ENCODE results near the gene RFX3.

RFX3 gene

GRCh38 chr9:3410461-3410860, 115.3 kb downstream of the RFX3 start:
- no peak for TF ChIP-seq ZNF274 (IDR thresholded peaks at IDR 0.05; ENCODE audit: low read depth, low read length)

GRCh38 chr9:3409453-3409852, 116.3 kb downstream of the RFX3 start:
- no peak for TF ChIP-seq ZNF274 (IDR thresholded peaks at IDR 0.05; ENCODE audit: low read depth, low read length)

More at GRCh38 chr9:3410461-3410860, 115.3 kb downstream of the RFX3 start:
- no peak overlapping the region for H3K4me3 ChIP-seq (ENCODE audit: low read length)

GRCh38 chr9:3403315-3403714, 122.5 kb downstream of the RFX3 start:
- no peak for TF ChIP-seq ZNF274 (IDR thresholded peaks at IDR 0.05; ENCODE audit: low read depth, low read length)
- no peak overlapping the region for H3K4me3 ChIP-seq (ENCODE audit: low read length)

More at GRCh38 chr9:3409453-3409852, 116.3 kb downstream of the RFX3 start:
- no peak overlapping the region for H3K4me3 ChIP-seq (ENCODE audit: low read length)

DNA sequence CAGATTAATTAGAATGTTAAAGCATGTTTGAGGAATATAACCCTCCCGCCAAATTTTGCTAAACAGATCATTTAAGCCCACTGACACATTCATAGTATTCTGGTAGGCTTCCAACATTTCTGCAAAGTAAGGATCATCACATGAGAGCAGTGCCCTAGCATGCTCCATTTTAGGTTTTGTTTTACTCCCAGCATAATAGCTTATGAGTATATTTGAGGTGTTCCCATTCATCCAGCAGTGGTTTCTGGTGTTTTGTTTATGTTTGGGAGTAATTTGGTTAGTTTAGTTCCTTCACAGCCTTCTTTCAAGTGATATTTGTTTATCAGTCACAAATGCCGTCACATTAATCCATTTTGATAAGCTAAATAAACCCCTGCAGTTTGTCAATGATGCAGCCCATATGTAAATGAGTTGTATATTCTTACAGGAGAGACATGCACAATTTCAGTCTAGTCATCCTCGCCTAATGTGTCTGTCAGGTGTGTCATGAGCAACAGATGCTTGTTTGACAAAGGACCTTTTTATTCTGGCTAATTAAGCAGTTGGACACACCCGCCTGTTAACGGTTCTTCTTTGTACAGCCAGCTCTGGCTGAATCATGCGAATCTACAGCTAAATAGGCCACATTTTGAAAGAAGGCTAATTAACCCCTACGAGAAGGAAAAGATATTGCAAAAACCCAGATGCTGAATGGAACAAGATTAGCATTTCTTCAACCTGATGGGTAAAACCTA, 124.4 kb downstream of the RFX3 start:
- H3K4me3 ChIP-seq (ENCODE audit: low read length), result no peak overlapping the region
- TF ChIP-seq ZNF274 (IDR thresholded peaks at IDR 0.05; ENCODE audit: low read depth, low read length), result no peak

GRCh38 chr9:3398232-3398648, 127.6 kb downstream of the RFX3 start:
- no peak for TF ChIP-seq ZNF274 (IDR thresholded peaks at IDR 0.05; ENCODE audit: low read depth, low read length)
- H3K4me3 ChIP-seq (ENCODE audit: low read length), result no peak overlapping the region

DNA sequence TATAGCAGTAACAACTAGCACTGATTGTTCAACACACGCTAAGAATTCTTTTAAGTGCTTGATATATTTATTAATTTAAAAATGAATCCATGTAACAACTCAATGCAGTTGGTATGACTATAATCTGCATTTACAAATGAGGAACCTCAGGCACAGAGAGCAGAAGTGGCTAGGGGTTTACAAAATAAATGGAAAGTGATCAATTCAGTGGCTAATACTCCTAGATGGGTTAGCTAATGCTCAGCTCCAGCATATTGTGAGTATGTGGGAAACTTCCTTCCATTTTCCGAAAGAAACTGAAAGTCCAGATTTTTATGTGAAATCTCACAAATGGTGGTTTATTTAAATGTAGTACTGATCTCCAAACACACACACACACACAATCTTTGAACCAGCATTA, 128.0 kb downstream of the RFX3 start:
- TF ChIP-seq ZNF274 (IDR thresholded peaks at IDR 0.05; ENCODE audit: low read depth, low read length), result no peak
- H3K4me3 ChIP-seq (ENCODE audit: low read length), result no peak overlapping the region

DNA sequence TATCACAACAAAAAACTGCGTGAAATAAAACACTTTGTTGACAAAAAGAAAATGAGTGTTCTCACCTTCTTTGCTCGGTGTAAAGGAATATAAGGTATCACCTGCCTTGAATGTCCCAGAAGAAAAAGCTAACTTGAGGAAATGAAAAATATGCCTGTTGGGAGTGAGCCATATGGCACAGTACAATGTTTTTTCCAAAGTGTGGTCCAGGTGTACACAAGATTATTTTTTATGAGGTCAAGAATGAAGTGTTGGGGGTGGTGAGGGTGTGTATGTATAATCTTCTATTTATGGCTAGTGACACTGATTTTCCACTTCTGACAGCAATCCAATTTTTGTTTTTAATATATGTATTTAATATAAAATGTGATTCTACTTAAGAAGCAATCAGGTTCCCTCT, 134.4 kb downstream of the RFX3 start:
- TF ChIP-seq ZNF274 (IDR thresholded peaks at IDR 0.05; ENCODE audit: low read depth, low read length), result no peak

DNA sequence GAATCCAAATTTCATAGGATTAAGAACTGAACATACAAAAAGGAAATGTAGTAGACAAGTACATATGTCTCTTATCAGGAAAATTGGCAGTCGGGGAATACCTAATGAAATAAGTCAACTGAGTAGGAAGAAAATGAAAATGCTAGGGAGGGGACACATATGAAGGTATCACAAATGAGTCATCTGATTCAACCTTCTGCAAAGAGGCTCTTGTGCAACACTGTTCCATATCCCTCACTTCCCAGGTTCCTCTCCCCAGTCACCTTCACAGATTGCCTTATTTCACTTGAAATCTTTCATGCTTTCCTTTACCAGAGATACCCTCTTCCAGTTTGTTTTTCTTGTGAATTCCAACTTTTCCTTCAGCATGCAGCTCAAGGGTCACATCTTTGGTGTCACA, 139.0 kb downstream of the RFX3 start:
- TF ChIP-seq ZNF274 (IDR thresholded peaks at IDR 0.05; ENCODE audit: low read depth, low read length), result no peak
- H3K4me3 ChIP-seq (ENCODE audit: low read length), result no peak overlapping the region

More for the DNA sequence above, 134.4 kb downstream of the RFX3 start:
- H3K4me3 ChIP-seq (ENCODE audit: low read length), result no peak overlapping the region

GRCh38 chr9:3385871-3386270, 139.9 kb downstream of the RFX3 start:
- H3K4me3 ChIP-seq (ENCODE audit: low read length), result no peak overlapping the region
- TF ChIP-seq ZNF274 (IDR thresholded peaks at IDR 0.05; ENCODE audit: low read depth, low read length), result no peak

DNA sequence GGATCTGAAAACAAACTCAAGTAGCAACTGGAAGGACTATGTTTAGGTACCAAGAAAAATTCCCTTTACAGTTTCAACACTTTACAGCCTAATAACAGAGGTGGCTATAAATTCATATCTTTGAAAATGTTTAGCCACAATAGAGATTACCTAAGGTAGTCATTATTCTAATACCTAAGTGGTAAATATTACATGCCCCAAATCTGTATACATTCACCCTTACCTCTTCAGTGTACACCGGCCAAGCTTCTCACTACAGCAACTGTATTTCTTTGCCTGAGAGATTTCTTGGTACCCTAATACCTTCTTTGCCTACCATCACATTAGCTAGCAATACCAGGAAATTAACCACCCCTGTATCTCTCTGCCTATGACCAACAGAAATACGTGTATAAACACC, 154.0 kb downstream of the RFX3 start:
- no peak for TF ChIP-seq ZNF274 (IDR thresholded peaks at IDR 0.05; ENCODE audit: low read depth, low read length)
- no peak overlapping the region for H3K4me3 ChIP-seq (ENCODE audit: low read length)

- no peak overlapping the region for H3K4me3 ChIP-seq (ENCODE audit: low read length)
- no peak for TF ChIP-seq ZNF274 (IDR thresholded peaks at IDR 0.05; ENCODE audit: low read depth, low read length)
These were observed 155.1 kb downstream of the RFX3 start for GRCh38 chr9:3370715-3371114.

DNA sequence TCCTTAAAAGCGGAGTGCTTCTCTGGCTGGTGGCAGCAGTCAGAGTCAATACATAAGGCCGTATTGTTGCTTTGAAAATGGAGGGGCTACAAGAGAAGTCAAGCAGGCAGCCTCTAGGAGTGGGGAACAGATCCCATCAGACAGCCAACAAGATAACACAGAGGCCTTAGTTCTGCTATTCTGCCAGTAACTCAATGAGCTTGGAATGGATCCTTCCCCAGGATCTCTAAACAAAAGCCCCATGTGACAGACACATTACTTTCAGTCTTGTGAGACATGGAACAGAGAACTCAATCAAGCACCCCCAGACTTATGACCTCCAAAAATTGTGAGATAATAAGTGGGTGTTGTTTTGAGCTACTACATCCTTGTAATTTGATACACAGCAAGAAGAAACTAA, 158.6 kb downstream of the RFX3 start:
- no peak for TF ChIP-seq ZNF274 (IDR thresholded peaks at IDR 0.05; ENCODE audit: low read depth, low read length)
- no peak overlapping the region for H3K4me3 ChIP-seq (ENCODE audit: low read length)

GRCh38 chr9:3361689-3362392, 164.0 kb downstream of the RFX3 start:
- TF ChIP-seq ZNF274 (IDR thresholded peaks at IDR 0.05; ENCODE audit: low read depth, low read length), result no peak
- no peak overlapping the region for H3K4me3 ChIP-seq (ENCODE audit: low read length)

DNA sequence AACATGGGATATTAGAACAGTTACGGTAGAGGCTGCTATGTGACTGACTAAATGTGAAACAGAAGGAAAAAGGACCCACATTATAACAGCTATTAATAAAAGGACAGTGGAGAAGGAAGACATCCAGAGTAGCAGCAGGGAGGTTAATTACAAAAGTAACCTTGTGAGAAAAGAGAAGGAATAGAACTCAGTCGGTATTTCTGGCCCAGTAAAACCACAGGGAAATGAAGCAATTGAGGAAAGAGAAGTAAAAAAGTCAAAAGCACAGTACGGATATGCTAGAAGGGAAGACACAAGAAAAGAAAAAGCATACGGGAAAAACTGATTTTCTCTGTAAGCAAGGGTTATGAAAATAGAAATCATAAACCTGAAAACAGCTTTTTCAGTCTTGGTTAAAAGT, 164.7 kb downstream of the RFX3 start:
- H3K4me3 ChIP-seq (ENCODE audit: low read length), result no peak overlapping the region
- TF ChIP-seq ZNF274 (IDR thresholded peaks at IDR 0.05; ENCODE audit: low read depth, low read length), result no peak

GRCh38 chr9:3360245-3360644, 165.6 kb downstream of the RFX3 start:
- H3K4me3 ChIP-seq (ENCODE audit: low read length), result no peak overlapping the region
- no peak for TF ChIP-seq ZNF274 (IDR thresholded peaks at IDR 0.05; ENCODE audit: low read depth, low read length)

Measured in GM08714 (cell line).